Measurements from ENCODE around the gene MT1X.

DNA sequence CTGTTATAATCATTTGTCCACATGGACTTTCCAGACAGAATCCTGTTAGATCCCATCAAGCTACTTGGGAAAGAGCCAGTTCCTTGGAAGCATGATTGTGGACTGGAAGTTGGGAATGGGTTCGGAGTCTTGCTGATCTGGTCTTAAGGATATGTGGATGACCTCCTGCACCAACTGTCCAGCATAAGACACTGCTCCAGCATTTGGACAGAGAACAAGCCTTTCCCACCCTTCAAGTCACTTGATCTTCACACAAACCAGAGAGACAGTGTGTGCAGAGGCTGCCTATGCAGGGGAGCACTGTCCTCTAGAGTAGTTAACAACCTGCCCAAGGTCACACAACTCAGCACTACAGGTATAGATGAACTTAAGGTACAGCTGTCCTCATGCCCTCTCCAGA lies 36.4 kb upstream of the MT1X start:
- TF ChIP-seq EZH2 (IDR thresholded peaks at IDR 0.05; ENCODE audit: insufficient read depth, poor library complexity, severe bottlenecking) = no peak
- TF ChIP-seq EZH2phosphoT487 (IDR thresholded peaks at IDR 0.05; ENCODE audit: insufficient read depth, low read depth) = no peak

All from GM23248 (cell line).